HCT116 (cell line): Measurements from ENCODE around the gene RHOG.

Experiments
- CTCF ChIP-seq, 3 experiments: fragments of 200-600 bp in 1 of 3; sonication (generic) in 1 of 3; IDR thresholded peaks in 2 of 3; conservative IDR thresholded peaks in 1 of 3; 2 replicates each; pipeline ENCODE4 v1.5.1; 2012 to 2017; ENCODE audit warnings: low read depth in 2 of 3, low read length in 2 of 3, antibody characterized with exemption in 1 of 3, borderline replicate concordance in 1 of 3, control low read depth in 1 of 3, mild to moderate bottlenecking in 1 of 3, mixed read lengths in 1 of 3, mixed run types in 1 of 3, moderate library complexity in 1 of 3; ENCODE audit not compliant: insufficient read depth in 1 of 3
- EZH2 ChIP-seq: fragments of 200-600 bp; sonication (generic); IDR thresholded peaks from 2 replicates; pipeline ENCODE4 v1.6.1; 2017; ENCODE audit warnings: antibody characterized with exemption, mixed run types
- JUND ChIP-seq: IDR thresholded peaks from 2 replicates; pipeline ENCODE4 v1.6.1; 2012
- POLR2A ChIP-seq: IDR thresholded peaks from 2 replicates; pipeline ENCODE4 v1.7.0; 2011; ENCODE audit warnings: borderline replicate concordance; ENCODE audit not compliant: insufficient read depth, insufficient read length; ENCODE audit errors: extremely low read depth
- POLR2AphosphoS5 ChIP-seq: IDR thresholded peaks from 2 replicates; pipeline ENCODE4 v1.6.1; 2011; ENCODE audit warnings: mild to moderate bottlenecking, low read depth, low read length, moderate library complexity
- RAD21 ChIP-seq: IDR thresholded peaks from 2 replicates; pipeline ENCODE4 v1.6.1; 2012; ENCODE audit warnings: low read depth, mild to moderate bottlenecking
- SIN3A ChIP-seq: IDR thresholded peaks from 2 replicates; pipeline ENCODE4 v1.6.1; 2012; ENCODE audit warnings: low read depth
- SP1 ChIP-seq: IDR thresholded peaks from 2 replicates; pipeline ENCODE4 v1.6.1; 2012; ENCODE audit warnings: low read depth
- TCF7L2 ChIP-seq: IDR thresholded peaks from 2 replicates; pipeline ENCODE4 v1.7.0; 2011; ENCODE audit warnings: borderline replicate concordance, inconsistent platforms; ENCODE audit not compliant: insufficient read depth, insufficient read length; ENCODE audit errors: extremely low read depth
- ZNF274 ChIP-seq: fragments of 200-500 bp; sonication (Bioruptor generic); IDR thresholded peaks from 2 replicates; pipeline ENCODE4 v1.6.1; 2014; ENCODE audit warnings: mild to moderate bottlenecking, low read depth, low read length, inconsistent platforms
- TF ChIP-seq, protein P1 (sequence below): IDR thresholded peaks from 2 replicates; pipeline ENCODE4 v1.6.1; 2012

GRCh38 chr11:3840004-3840869 is 522 bp downstream of the RHOG start:
- TF ChIP-seq, protein P1, sequence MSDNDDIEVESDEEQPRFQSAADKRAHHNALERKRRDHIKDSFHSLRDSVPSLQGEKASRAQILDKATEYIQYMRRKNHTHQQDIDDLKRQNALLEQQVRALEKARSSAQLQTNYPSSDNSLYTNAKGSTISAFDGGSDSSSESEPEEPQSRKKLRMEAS, result no peak
- no peak for TF ChIP-seq EZH2
- TF ChIP-seq POLR2A, result no peak
- no peak for TF ChIP-seq CTCF (IDR thresholded peaks at IDR 0.05 in 2 of 3, conservative IDR thresholded peaks at IDR 0.05 in 1 of 3; ENCODE audit: borderline replicate concordance in 1 of 3, insufficient read depth in 1 of 3, low read depth in 2 of 3, low read length in 2 of 3)
- no peak for TF ChIP-seq SIN3A
- TF ChIP-seq TCF7L2, result no peak
- TF ChIP-seq SP1, result no peak
- no peak for TF ChIP-seq RAD21
- no peak for TF ChIP-seq POLR2AphosphoS5
- no peak for TF ChIP-seq ZNF274
- no peak for TF ChIP-seq JUND
